ENCODE results near the gene PROK1. TPM values are rescaled to one million over a fixed set of nuclear protein-coding genes. Genes with fewer than 3 reads are reported as not detected.
A peak's percentile ranks its signal among the peaks of the same experiment; 100 is the strongest.
"Not testable (repeated sequence)": the region's sequence is repeated elsewhere in the genome, so short reads cannot be mapped to it uniquely, and the experiment has no call there.

The PROK1 gene
- total RNA-seq (2014; rRNA removed), result not detected in 2 replicates
- not detected for polyA plus RNA-seq (2012)

DNA sequence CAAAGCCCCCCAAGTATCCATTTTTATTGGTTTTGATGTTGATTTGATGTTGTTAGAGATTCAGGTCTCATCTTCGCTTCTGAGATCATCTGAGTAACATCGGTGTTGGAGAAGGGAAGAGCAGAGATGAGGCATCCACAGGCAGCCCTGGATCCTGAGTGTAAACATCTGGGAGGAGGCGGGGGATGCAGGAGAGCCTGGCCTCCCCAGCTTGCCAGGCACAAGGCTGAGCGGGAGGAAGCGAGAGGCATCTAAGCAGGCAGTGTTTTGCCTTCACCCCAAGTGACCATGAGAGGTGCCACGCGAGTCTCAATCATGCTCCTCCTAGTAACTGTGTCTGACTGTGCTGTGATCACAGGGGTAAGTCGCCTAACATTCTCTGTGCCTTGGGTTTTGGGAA lies at the start of gene PROK1:
Gene PROK1, plus strand, starts transcription at position 221 of the 400 bp plus-strand sequence. Its CDS starts 68 bp downstream, at position 289.
- no peak for DNase-seq (ENCODE audit: low read depth)

GRCh38 chr1:110403805-110404204 lies 47.1 kb upstream of the PROK1 start:
- no peak for DNase-seq (ENCODE audit: low read depth)

DNA sequence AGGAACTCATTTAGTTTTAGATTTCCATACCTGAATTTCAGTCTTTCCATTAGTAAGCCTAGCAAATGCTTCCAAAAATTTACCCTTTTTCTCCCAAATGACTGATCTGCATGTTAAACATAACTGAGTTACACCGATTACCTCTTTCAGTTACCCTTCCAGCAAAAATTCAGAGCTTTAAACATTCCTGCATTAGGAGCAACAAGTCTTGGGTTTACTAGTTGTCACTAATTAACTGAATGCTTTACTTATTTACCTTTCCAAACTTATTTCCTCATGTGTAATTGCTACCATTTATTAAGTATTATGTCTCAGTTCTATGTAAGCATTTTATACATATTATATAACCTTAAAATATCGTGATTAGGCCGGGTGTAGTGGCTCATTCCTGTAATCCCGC lies 46.5 kb upstream of the PROK1 start:
- no peak for DNase-seq (ENCODE audit: low read depth)

DNA sequence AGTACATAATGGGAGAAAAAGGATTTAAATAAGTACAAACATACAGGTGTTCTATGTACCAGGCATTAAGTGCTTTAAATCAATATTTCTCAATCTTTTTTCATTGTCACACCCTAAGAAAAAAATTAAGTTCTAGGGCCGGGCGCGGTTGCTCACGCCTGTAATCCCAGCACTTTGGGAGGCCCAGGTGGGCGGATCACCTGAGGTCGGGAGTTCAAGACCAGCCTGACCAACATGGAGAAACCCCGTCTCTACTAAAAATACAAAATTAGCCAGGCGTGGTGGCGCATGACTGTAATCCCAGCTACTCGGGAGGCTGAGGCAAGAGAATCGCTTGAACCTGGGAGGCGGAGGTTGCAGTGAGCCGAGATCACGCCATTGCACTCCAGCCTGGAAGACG lies 44.5 kb upstream of the PROK1 start:
- DNase-seq (ENCODE audit: low read depth), result not testable (repeated sequence)

GRCh38 chr1:110407260-110408210 lies 43.4 kb upstream of the PROK1 start, which contains the start of gene LAMTOR5:
TSS of gene LAMTOR5 (minus strand) at chr1:110407694. CDS start at chr1:110407620, 74 bp downstream.
- peak; percentile 91 for DNase-seq (ENCODE audit: low read depth)

GRCh38 chr1:110408488-110408887 lies 42.5 kb upstream of the PROK1 start:
- DNase-seq (ENCODE audit: low read depth), result no peak

- no peak for DNase-seq (ENCODE audit: low read depth)
These were observed 41.6 kb upstream of the PROK1 start for GRCh38 chr1:110409316-110409715.

DNA sequence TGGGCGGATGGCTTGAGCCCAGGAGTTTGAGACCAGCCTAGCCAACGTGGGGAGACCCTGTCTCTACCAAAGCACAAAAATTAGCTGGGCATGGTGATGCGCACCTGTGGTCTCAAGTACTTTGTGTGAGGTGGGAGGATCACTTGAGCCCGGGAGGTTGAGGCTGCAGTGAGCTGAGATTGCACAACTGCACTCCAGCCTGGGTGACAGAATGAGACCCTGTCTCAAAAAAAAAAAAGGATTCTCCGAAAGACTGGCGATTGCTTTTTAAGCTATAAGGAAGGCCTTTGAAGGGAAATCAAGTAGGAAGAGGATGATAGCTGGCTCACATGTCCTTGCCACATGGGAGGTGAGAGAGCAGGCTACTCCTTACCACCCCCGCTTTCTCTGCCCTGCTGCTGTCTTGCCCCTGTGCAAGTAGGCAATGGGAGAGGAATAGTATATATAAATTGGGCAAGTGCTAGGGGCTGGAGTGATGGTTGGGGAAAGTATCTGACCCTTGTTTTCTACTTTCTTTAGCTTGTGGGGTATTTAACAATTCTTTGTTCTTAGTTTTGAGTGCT lies 39.7 kb upstream of the PROK1 start:
- DNase-seq (ENCODE audit: low read depth), result no peak

DNA sequence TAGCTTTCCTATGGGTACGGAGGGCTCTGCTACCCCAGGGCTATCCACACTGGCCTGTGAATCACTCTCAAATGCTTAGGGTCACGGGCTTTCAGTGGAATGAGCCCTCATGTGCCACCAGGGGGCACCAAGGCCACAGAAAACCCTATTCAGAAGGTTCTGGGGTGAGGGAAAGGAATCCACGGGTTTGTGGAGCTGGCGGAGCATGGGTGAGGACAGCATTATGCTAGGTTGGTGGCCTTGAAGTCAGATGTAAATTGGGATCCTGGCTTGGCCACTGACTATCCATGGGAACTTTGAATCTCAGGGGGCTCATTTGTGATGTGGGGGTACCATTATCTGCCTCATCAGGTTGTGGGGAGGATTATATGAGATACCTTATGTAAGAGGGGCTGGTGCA lies 38.4 kb upstream of the PROK1 start:
- peak; percentile 68 for DNase-seq (ENCODE audit: low read depth)

GRCh38 chr1:110413045-110413444 lies 37.9 kb upstream of the PROK1 start:
- not testable (repeated sequence) for DNase-seq (ENCODE audit: low read depth)

DNA sequence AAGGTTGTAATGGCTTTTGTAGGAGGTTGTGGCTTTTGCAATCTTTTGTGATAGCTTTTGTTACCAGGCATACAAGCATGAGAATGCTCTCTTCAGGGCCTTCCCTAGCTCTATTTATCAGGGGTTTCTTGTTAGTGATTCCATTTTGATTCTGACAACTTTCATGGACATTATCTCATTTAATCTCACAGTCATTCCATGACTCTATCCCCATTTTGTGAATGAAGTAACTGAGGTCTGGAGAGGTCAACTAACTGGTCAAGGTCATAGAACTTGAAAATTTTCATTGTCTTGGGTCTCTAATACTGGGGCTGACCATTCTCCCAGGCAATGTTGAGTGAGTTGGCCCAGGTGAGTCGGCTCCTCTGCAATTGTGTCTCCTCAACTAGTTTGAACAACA lies 32.2 kb upstream of the PROK1 start:
- DNase-seq (ENCODE audit: low read depth), result no peak

DNA sequence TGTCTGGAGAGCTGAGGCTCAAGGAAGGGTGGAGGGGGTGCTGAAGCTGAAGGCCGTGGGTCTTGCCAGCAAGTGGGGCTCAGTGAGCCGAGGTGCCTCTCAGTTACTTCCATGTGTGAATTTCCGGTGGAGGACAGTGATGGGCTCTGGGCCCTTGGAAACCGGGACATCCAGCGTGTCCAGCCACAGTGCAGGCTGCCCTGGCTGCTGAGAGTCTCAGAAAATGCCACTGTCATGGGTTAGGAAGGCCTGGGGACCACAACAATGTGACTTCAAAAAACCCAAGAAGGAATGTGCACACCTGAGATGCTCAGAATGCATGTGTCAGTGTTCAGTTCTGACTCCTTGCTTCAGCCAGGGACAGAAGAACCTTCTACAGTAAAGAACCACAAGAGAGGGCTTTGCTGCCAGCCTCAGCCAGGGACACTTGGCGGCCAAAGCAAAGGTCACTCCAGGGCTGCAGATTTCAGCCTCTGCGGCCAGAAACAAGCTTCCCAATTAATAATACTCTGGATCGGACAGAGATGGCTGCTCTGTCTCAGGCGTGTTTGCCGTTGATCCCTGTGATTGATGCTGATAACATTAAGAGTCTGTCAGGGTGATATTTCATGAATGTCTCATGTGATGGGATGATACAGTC lies 30.8 kb upstream of the PROK1 start:
- DNase-seq (ENCODE audit: low read depth), result no peak

DNA sequence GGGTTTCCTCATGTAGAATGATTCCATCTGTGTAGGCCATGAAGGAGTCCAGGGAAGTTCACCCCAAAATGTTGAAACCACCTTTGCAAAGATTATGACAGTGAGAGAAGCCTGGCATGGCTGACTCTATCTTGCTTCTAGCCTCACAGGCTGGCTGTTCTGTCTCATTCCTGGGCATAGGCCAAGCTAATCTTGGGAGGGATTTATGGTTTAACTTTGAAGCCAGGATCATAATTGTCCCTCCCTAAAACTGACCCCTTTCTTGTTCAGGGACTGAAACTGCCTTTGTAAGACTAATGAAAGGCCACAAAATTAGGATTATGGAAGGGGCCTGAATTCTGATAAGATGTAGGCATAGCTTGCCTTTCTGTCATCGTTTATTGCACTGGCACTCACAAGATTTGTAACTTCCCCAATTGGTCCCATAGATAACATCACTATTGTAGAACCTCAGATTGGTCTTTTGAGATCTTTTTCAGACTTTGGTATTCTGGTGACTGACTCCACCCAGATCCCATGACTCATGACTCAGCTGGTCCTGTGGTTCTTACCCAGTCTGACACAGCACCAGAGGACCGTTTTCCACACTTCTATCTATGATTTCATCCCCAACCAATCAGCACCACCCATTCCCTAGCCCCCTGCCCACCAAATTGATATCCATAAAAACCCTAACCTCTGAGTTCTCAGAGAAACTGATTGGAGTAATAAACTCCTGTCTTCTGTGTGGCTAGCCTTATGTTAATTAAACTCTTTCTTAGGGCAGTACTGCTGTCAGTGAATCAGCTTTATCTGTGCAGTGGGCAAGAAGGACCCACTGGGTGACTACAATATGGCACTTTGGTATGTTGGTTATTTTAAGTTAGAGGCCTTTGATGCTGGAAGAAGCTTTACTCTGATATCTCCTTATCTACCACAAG lies 29.8 kb upstream of the PROK1 start:
- peak; percentile 62 for DNase-seq (ENCODE audit: low read depth)

GRCh38 chr1:110424699-110425611 lies 26.0 kb upstream of the PROK1 start:
- DNase-seq (ENCODE audit: low read depth), result no peak

GRCh38 chr1:110425612-110426152 lies 25.3 kb upstream of the PROK1 start:
- DNase-seq (ENCODE audit: low read depth), result no peak

- DNase-seq (ENCODE audit: low read depth), result no peak
These were observed 24.1 kb upstream of the PROK1 start for GRCh38 chr1:110426854-110427253.

GRCh38 chr1:110428946-110429345 lies 22.0 kb upstream of the PROK1 start:
- DNase-seq (ENCODE audit: low read depth), result no peak

DNA sequence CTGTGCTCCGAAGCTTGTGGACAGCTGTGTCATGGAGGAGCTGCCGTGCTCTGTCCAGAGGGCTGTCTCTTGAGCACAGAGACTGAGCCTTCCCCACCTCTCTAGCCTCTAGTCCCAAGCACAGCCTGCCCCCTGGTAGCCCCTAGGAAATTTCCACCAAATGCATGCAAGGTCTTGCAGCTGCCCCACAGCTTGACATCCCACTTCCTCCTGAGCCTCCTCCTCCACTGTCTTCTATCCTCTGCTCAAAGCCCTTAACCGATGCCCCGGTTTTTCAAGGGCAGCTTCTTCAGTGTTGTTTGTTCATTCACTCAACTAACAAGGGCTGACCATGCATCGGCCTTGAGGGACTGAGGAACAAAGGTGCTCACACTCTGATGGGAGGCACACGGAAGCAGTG lies 20.6 kb upstream of the PROK1 start:
- DNase-seq (ENCODE audit: low read depth), result no peak

- DNase-seq (ENCODE audit: low read depth), result no peak
These were observed 20.0 kb upstream of the PROK1 start for GRCh38 chr1:110430901-110431300.

DNA sequence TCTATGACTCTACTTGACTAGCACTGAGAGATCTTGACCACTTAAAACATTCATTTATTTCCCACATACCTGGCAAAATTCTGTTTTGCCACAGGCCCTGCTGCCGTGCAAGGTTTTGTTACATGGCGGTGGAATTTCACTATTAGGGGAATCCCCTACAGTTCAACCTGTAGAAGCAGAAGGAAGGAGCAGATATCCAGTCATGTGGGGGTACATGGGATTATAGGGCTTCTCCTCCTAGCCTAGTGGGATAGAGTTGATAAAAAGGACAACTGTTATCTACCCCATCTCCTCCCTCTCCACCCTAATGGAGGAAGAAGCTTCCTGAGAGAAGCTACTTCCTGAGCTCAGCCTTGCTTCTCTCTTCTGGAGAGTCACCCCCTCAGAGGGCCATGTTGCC lies 17.7 kb upstream of the PROK1 start:
- no peak for DNase-seq (ENCODE audit: low read depth)

All from LHCN-M2 (cell line).